22Rv1 (cell line): Measurements from ENCODE around the gene JAKMIP2.

ENCODE experiments used
- CTCF ChIP-seq: fragments of 450-650 bp; IDR thresholded peaks from 2 replicates; pipeline ENCODE4 v1.5.1; 2017; ENCODE audit warnings: mild to moderate bottlenecking
- ZFX ChIP-seq: fragments of 450-650 bp; IDR thresholded peaks from 2 replicates; pipeline ENCODE4 v1.6.1; 2017; ENCODE audit warnings: antibody characterized with exemption, borderline replicate concordance

GRCh38 chr5:147559749-147560148 is 222.8 kb downstream of the JAKMIP2 start:
- TF ChIP-seq CTCF: no peak
- TF ChIP-seq ZFX: no peak
